ENCODE measurements around the gene MRPS23. TPM values are rescaled to one million over a fixed set of nuclear protein-coding genes. Genes with fewer than 3 reads are reported as not detected.

The MRPS23 gene
- total and polyA plus RNA-seq, 7 donors = 9.5 to 43.9 (median 15.1) TPM

DNA sequence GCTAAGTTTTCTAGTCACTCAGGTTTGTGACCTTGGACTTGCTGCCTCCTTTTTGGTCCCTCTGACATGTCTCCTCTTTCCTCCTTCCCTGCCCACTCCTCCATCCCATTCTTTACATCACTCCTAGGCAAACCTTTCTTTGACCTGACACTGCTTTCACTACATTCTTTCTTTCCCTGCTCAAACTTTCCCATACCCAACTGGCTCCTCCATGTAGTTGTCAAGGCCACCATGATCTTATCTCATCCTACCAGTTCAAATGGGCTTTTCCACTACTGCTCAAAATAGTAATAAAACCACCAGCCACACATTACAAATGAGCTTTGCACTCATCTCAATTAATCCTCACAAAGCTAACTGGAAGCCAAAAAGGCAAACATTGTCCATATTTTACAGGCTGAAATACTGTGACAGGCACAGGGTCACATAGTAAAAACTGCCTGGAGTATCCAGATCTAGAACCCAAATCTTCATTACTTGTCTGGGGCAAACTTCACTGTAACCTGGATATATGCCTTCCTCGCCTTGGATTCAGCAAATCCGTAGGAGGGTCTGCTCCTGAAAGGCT lies 14.4 kb downstream of the MRPS23 start:
- TF ChIP-seq POLR2A (IDR thresholded peaks at IDR 0.05) (no peak), EP300 (IDR thresholded peaks at IDR 0.05) (no peak), POLR2AphosphoS5 (IDR thresholded peaks at IDR 0.05) (no peak)
- TF ChIP-seq, protein P1, sequence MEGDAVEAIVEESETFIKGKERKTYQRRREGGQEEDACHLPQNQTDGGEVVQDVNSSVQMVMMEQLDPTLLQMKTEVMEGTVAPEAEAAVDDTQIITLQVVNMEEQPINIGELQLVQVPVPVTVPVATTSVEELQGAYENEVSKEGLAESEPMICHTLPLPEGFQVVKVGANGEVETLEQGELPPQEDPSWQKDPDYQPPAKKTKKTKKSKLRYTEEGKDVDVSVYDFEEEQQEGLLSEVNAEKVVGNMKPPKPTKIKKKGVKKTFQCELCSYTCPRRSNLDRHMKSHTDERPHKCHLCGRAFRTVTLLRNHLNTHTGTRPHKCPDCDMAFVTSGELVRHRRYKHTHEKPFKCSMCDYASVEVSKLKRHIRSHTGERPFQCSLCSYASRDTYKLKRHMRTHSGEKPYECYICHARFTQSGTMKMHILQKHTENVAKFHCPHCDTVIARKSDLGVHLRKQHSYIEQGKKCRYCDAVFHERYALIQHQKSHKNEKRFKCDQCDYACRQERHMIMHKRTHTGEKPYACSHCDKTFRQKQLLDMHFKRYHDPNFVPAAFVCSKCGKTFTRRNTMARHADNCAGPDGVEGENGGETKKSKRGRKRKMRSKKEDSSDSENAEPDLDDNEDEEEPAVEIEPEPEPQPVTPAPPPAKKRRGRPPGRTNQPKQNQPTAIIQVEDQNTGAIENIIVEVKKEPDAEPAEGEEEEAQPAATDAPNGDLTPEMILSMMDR (IDR thresholded peaks at IDR 0.05) = no peak
- no peak for DNase-seq
- Histone ChIP-seq H3K36me3 (peaks cover 0 to 32% (median 19%) of the 10 kb centered on the region in 4 donors), H3K4me3 (no peak overlapping the region), H3K27ac (peak overlapping the region; percentile 78 to 83 (median 82)), H3K4me1 (peaks cover 0 to 22% (median 18%) of the 10 kb centered on the region in 4 donors), H3K9me3 (no peaks in the 10 kb centered on the region), H3K27me3 (no peaks in the 10 kb centered on the region)
- 92 to 93% methylated on average over 2 of the region's 2 CpGs for WGBS, 2 donors
- intact Hi-C loops (cut with DNase I) = loop anchor here (2.0 kb wide), 1 partner anchor 13 kb away; no protein-coding TSS in a partner anchor

DNA sequence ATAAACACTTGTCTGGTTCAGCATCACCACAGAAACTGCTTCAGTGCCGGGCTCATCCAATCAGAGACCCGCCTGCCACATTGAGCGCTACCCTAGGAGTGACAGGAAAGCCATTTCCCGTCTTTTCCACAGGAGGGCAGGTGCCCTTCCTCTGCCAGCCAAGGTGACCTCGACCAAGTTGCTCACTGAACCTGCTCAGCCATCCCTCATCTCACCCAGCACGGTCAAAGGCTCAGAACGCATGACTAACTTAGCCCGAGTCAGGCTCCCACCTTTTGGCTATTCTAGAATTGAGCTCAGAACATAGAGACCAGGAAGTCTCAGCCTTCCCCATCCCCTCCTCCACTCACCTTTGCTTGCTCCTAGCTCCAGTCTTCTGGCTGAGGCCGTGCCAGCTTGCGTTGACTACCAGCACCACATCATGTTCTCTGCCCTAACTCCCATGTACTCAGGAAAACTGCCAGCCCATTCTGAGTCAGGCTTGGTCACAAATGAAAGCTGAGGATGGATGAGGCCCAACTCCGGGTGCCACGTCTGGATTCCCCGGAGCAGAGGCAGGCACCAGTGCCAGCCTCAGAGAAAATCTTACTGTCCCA lies 15.6 kb downstream of the MRPS23 start:
- peaks cover 0 to 20% (median 9%) of the 10 kb centered on the region in 4 donors for H3K36me3 ChIP-seq
- intact Hi-C loops (cut with DNase I) = loop anchor here (2.0 to 5.0 kb wide), 6 partner anchors 15 to 702 kb away; partner anchors contain the start of gene MSI2
- no peaks in the 10 kb centered on the region for H3K9me3 ChIP-seq
- peaks cover 0 to 22% (median 18%) of the 10 kb centered on the region in 4 donors for H3K4me1 ChIP-seq
- peak overlapping the region in 1 of 4 donors; percentile 2 for H3K4me3 ChIP-seq
- no peaks in the 10 kb centered on the region for H3K27me3 ChIP-seq
- WGBS, 2 donors = 58 to 69% methylated on average over 13 of the region's 13 CpGs
- peak overlapping the region; percentile 78 to 83 (median 82) for H3K27ac ChIP-seq
- TF ChIP-seq POLR2A (IDR thresholded peaks at IDR 0.05) = no peak
- TF ChIP-seq, protein P1 (IDR thresholded peaks at IDR 0.05) = no peak
- peak; percentile 32 to 59 (median 40) for TF ChIP-seq POLR2AphosphoS5 (IDR thresholded peaks at IDR 0.05)
- peak in 2 of 4 donors; percentile 9 to 60 for TF ChIP-seq EP300 (IDR thresholded peaks at IDR 0.05)
- peak; percentile 89 for DNase-seq

DNA sequence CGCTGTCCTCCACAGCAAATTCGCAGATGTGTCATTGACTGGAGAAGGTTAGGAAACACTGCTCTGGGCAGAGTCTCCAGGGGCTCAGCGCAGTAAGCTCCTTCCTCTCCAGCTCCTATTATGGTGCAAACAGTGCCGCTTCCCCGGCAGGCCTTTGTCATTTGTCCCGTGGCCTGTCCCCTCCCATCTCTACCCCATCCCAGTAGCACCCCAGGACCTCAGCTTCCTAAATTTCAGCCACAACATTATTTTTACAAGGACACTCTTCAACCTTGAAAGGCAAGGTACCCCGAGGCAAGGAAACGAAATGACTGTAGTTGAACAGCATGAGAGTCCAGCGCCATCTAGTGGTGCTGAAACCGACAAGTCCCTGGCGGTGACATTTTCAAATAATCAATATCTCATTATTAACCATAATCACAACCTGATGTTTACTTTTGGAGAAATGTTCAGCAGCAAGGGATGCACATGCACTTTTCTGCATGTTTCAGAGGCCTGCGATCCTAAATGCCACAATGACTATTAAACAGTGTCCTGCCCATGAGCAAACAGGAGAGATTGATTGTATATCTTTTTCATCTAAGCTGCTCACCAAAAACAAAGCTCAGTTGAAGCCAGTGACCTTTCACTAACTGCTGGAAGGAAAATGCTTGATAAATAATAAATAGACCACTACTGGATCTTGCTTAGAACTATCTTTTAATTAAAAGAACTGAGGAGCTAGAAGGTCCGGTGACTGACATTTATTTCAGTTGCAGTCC lies 16.5 kb downstream of the MRPS23 start:
- Histone ChIP-seq H3K4me3 (peak overlapping the region; percentile 27 to 50 (median 45)), H3K27me3 (no peaks in the 10 kb centered on the region), H3K9me3 (no peaks in the 10 kb centered on the region), H3K36me3 (peaks cover 0 to 11% (median 2%) of the 10 kb centered on the region in 4 donors), H3K27ac (peak overlapping the region; percentile 78 to 83 (median 82)), H3K4me1 (peaks cover 0 to 22% (median 18%) of the 10 kb centered on the region in 4 donors)
- intact Hi-C loops (cut with DNase I) = loop anchor here (5.0 kb wide), 5 partner anchors 161 to 701 kb away; partner anchors contain the start of gene MSI2
- WGBS, 2 donors = 9 to 12% methylated on average over 13 of the region's 13 CpGs
- peak in 1 of 4 donors; percentile 43 for TF ChIP-seq POLR2AphosphoS5 (IDR thresholded peaks at IDR 0.05)
- no peak for TF ChIP-seq EP300 (IDR thresholded peaks at IDR 0.05)
- no peak for TF ChIP-seq POLR2A (IDR thresholded peaks at IDR 0.05)
- TF ChIP-seq, protein P1 (IDR thresholded peaks at IDR 0.05) = peak; percentile 84 to 94 (median 90)
- peak; percentile 86 for DNase-seq

DNA sequence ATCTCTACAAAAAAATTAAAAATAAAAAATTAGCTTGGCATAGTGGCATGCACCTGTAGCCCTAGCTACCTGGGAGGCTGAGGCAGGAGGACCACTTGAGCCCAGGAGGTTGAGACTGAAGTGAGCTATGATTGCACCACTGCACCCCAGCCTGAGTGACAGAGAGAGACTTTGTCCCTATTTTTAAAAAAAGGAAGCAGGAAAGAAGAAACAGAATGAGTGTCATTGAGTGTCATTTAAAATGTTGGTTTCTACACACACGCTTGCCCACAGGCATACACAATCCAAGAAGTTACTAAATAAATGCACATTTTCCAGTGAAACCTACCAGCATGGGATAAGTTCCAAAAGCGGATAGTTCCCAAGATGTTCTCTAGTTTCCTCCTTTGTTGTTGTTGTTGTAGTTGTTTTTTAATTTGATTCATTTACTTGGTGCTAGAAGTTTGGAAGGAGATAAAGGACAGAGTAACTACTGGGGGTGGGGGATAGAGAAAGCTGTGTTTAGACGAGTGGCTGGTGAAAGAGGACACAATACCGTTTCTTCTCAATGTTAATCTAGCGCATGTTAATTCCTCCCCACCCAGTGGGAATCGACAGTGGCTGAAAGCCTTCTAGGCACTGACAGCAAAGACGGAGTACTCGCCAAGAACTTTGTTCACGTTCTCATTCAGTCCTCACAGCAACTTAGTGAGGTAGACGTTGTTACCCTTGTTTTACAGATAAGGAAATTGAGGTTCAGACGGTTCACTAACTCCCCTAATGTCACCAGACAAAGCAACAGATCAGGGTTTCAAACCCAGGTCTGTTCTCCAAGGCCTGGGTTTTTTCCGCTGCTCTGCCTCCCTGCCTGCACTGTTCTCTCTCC lies 17.3 kb downstream of the MRPS23 start:
- intact Hi-C loops (cut with DNase I) = loop anchor here (5.0 kb wide), 5 partner anchors 160 to 700 kb away; partner anchors contain the start of gene MSI2
- DNase-seq = no peak
- peak overlapping the region; percentile 78 to 83 (median 82) for H3K27ac ChIP-seq
- peaks cover 0 to 22% (median 18%) of the 10 kb centered on the region in 4 donors for H3K4me1 ChIP-seq
- TF ChIP-seq POLR2A (IDR thresholded peaks at IDR 0.05) (no peak), EP300 (IDR thresholded peaks at IDR 0.05) (no peak), POLR2AphosphoS5 (IDR thresholded peaks at IDR 0.05) (no peak)
- TF ChIP-seq, protein P1 (IDR thresholded peaks at IDR 0.05) = no peak
- no peaks in the 10 kb centered on the region for H3K9me3 ChIP-seq
- no peaks in the 10 kb centered on the region for H3K27me3 ChIP-seq
- 43 to 45% methylated on average over 12 of the region's 12 CpGs for WGBS, 2 donors
- H3K4me3 ChIP-seq = peak overlapping the region; percentile 27 to 50 (median 45)
- H3K36me3 ChIP-seq = peaks cover 0 to 8% (median 2%) of the 10 kb centered on the region in 4 donors
